Bronchial epithelial cell (primary cell): ENCODE data around the gene TMC6. TPM values are rescaled to one million over a fixed set of nuclear protein-coding genes. Genes with fewer than 3 reads are reported as not detected.

ENCODE experiments used
- DNase-seq: peaks from one replicate; pipeline ENCODE4 v3.0.0-alpha.2; 2010; ENCODE audit warnings: low read depth
- FAIRE-seq: peaks from 2 replicates; lab custom pipeline; 2011; peaks lifted over from hg19 to GRCh38; lab: Jason Lieb, UNC
- H3K27me3 ChIP-seq: 2 replicates; pipeline ENCODE4 v1.5.1; 2011; ENCODE audit warnings: low read length; ENCODE audit not compliant: control insufficient read depth, insufficient read depth
- H3K36me3 ChIP-seq: 2 replicates; pipeline ENCODE4 v1.5.1; 2011; ENCODE audit warnings: low read length; ENCODE audit not compliant: control insufficient read depth, insufficient read depth
- H3K4me3 ChIP-seq: 2 replicates; pipeline ENCODE4 v1.5.1; 2011; ENCODE audit warnings: mild to moderate bottlenecking, low read depth, low read length, control low read depth
- CTCF ChIP-seq: IDR thresholded peaks from 2 replicates; pipeline ENCODE4 v1.5.1; 2011; ENCODE audit warnings: mild to moderate bottlenecking, moderate library complexity, low read length, control low read depth, inconsistent platforms; ENCODE audit not compliant: insufficient read depth, severe bottlenecking
- total RNA-seq: library from RNA; depleted of rRNA; stranded (reverse); fragments of >200 nt; gene quantifications from 2 replicates; pipeline ENCODE4 v1.2.1, GENCODE V29; 2014

Gene TMC6
- total RNA-seq, 1 donor from 2014 or later = 42.9 TPM

GRCh38 chr17:78064708-78065107 is 63.8 kb downstream of the TMC6 start:
- no peaks in the 10 kb centered on the region for H3K27me3 ChIP-seq
- FAIRE-seq (no peak), DNase-seq (no peak)
- no peak overlapping the region for H3K4me3 ChIP-seq
- no peaks in the 10 kb centered on the region for H3K36me3 ChIP-seq
- no peak for TF ChIP-seq CTCF

- DNase-seq (no peak), FAIRE-seq (no peak)
- Histone ChIP-seq H3K36me3 (no peaks in the 10 kb centered on the region), H3K27me3 (no peaks in the 10 kb centered on the region), H3K4me3 (no peak overlapping the region)
- TF ChIP-seq CTCF = no peak
Observed at GRCh38 chr17:78063489-78063888, 65.1 kb downstream of the TMC6 start.

- FAIRE-seq = no peak
- no peak for DNase-seq
- Histone ChIP-seq H3K4me3 (no peak overlapping the region), H3K27me3 (no peaks in the 10 kb centered on the region), H3K36me3 (no peaks in the 10 kb centered on the region)
- TF ChIP-seq CTCF = no peak
Observed at GRCh38 chr17:78062596-78062995, 66.0 kb downstream of the TMC6 start.

Other genes with a start within 250 kb of the TMC6 start
- gene TNRC6C, start 170.1 kb downstream of the TMC6 start, total RNA-seq = 0.79 and 1.3 TPM in 2 replicates
- under 0.01 TPM in 1 of 2 replicates, not detected in the other for gene TMC8, start 2.0 kb upstream of the TMC6 start, total RNA-seq
- 0.13 TPM in 1 of 2 replicates, not detected in the other for gene C17orf99, start 17.6 kb upstream of the TMC6 start, total RNA-seq
- 41.9 and 51.0 TPM in 2 replicates for gene SYNGR2, start 39.8 kb upstream of the TMC6 start, total RNA-seq
- 0.79 and 2.9 TPM in 2 replicates for gene TK1, start 58.3 kb upstream of the TMC6 start, total RNA-seq
- 13.2 and 32.1 TPM in 2 replicates for gene AFMID, start 58.6 kb upstream of the TMC6 start, total RNA-seq
- gene BIRC5, start 85.5 kb upstream of the TMC6 start, total RNA-seq = 0.53 and 3.1 TPM in 2 replicates
- gene TMEM235, start 102.9 kb upstream of the TMC6 start, total RNA-seq = not detected in 2 replicates
- 10.0 and 13.7 TPM in 2 replicates for gene SOCS3, start 231.3 kb upstream of the TMC6 start, total RNA-seq
- 22.5 and 25.8 TPM in 2 replicates for gene PGS1, start 249.9 kb upstream of the TMC6 start, total RNA-seq